PC-3 (cell line): Measurements from ENCODE around the gene REXO2. TPM values are rescaled to one million over a fixed set of nuclear protein-coding genes. Genes with fewer than 3 reads are reported as not detected.

Source experiments
- ATAC-seq: fragments of 200-7000 bp; cut with Tn5 transposase; 2 replicates; pipeline ENCODE4 v1.9.1; 2020; ENCODE audit warnings: mild to moderate bottlenecking, moderate library complexity
- BruUV-seq: library from RNA; stranded (reverse); fragments of 400-500 nt; replicated peaks from 2 replicates; lab custom pipeline; 2021; lab: Mats Ljungman, UMichigan
- CTCF ChIA-PET: fragments of 300-600 bp; sonication (Branson Sonifier 250); formaldehyde crosslinking; loops from one replicate; lab custom pipeline; 2022; ENCODE audit warnings: antibody characterized with exemption; lab: Charles Lee
- POLR2A ChIA-PET: fragments of 300-600 bp; sonication (Branson Sonifier 250); formaldehyde crosslinking; loops from one replicate; lab custom pipeline; 2022; ENCODE audit warnings: antibody characterized with exemption; ENCODE audit not compliant: unreplicated experiment; lab: Charles Lee
- DNase-seq: peaks from one replicate; pipeline ENCODE4 v3.0.0-alpha.2; 2015
- H2AFZ ChIP-seq: fragments of 300-600 bp; sonication (generic); 2 replicates; pipeline ENCODE4 v1.6.0; 2016; ENCODE audit warnings: antibody characterized with exemption, low read length
- H3F3A ChIP-seq: fragments of 300-600 bp; sonication (generic); one replicate; pipeline ENCODE4 v1.6.0; 2017; ENCODE audit warnings: antibody characterized with exemption, low read length, control low read depth, mild to moderate bottlenecking; ENCODE audit not compliant: unreplicated experiment
- H3K27ac ChIP-seq: fragments of 300-600 bp; sonication (generic); 2 replicates; pipeline ENCODE4 v1.5.1; 2016; ENCODE audit warnings: mild to moderate bottlenecking, low read length
- H3K27me3 ChIP-seq: fragments of 300-600 bp; sonication (generic); 2 replicates; pipeline ENCODE4 v1.6.1; 2016; ENCODE audit warnings: low read length, mixed read lengths
- H3K36me3 ChIP-seq: fragments of 300-600 bp; sonication (generic); 2 replicates; pipeline ENCODE4 v1.6.1; 2016; ENCODE audit warnings: low read depth, mixed run types, low read length, mixed read lengths
- H3K4me1 ChIP-seq: fragments of 300-600 bp; sonication (generic); 2 replicates; pipeline ENCODE4 v1.5.1; 2016; ENCODE audit warnings: low read length; ENCODE audit not compliant: insufficient read depth
- H3K4me2 ChIP-seq: fragments of 300-600 bp; sonication (generic); 2 replicates; pipeline ENCODE4 v1.6.0; 2016; ENCODE audit warnings: low read length
- H3K4me3 ChIP-seq: fragments of 300-600 bp; sonication (generic); 2 replicates; pipeline ENCODE4 v1.5.1; 2016; ENCODE audit warnings: mild to moderate bottlenecking, low read length, mixed read lengths
- H3K79me2 ChIP-seq: fragments of 300-600 bp; sonication (generic); 2 replicates; pipeline ENCODE4 v1.6.1; 2017; ENCODE audit warnings: low read length, mixed read lengths
- H3K9ac ChIP-seq: fragments of 300-600 bp; sonication (generic); 2 replicates; pipeline ENCODE4 v1.6.0; 2016; ENCODE audit warnings: mild to moderate bottlenecking, low read length
- H3K9me2 ChIP-seq: fragments of 300-600 bp; sonication (generic); replicated peaks from 2 replicates; pipeline ENCODE4 v1.6.1; 2016; ENCODE audit warnings: mixed run types, low read length, mixed read lengths
- H3K9me3 ChIP-seq: fragments of 300-600 bp; sonication (generic); 2 replicates; pipeline ENCODE4 v1.6.1; 2016; ENCODE audit warnings: low read length, mixed read lengths
- H4K20me1 ChIP-seq: fragments of 300-600 bp; sonication (generic); 2 replicates; pipeline ENCODE4 v1.6.1; 2016; ENCODE audit warnings: low read length, mixed read lengths
- EZH2 ChIP-seq: fragments of 300-600 bp; sonication (generic); IDR thresholded peaks from one replicate; pipeline ENCODE4 v1.6.1; 2017; ENCODE audit warnings: antibody characterized with exemption, mild to moderate bottlenecking, low read length; ENCODE audit not compliant: unreplicated experiment
- EZH2phosphoT487 ChIP-seq: fragments of 300-600 bp; sonication (generic); IDR thresholded peaks from 2 replicates; pipeline ENCODE4 v1.6.1; 2018; ENCODE audit warnings: mild to moderate bottlenecking, antibody characterized with exemption, low read length, borderline replicate concordance
- intact Hi-C: fragments of 100-400 bp; cut with micrococcal nuclease; formaldehyde crosslinking; loops from 2 replicates; pipeline ENCODE4 v1.9.0; 2023
- total RNA-seq: library from RNA; depleted of rRNA; stranded (reverse); fragments of >200 nt; gene quantifications from 2 replicates; pipeline ENCODE4 v1.2.3, GENCODE V29; 2014
- TF ChIP-seq, protein P1 (sequence below): fragments of 300-600 bp; sonication (generic); conservative IDR thresholded peaks from 2 replicates; pipeline ENCODE4 v1.5.1; 2017; ENCODE audit warnings: antibody characterized with exemption, low read depth, mild to moderate bottlenecking, low read length

REXO2 gene
- total RNA-seq, 1 experiment from 2014 or later, result 145 TPM

DNA sequence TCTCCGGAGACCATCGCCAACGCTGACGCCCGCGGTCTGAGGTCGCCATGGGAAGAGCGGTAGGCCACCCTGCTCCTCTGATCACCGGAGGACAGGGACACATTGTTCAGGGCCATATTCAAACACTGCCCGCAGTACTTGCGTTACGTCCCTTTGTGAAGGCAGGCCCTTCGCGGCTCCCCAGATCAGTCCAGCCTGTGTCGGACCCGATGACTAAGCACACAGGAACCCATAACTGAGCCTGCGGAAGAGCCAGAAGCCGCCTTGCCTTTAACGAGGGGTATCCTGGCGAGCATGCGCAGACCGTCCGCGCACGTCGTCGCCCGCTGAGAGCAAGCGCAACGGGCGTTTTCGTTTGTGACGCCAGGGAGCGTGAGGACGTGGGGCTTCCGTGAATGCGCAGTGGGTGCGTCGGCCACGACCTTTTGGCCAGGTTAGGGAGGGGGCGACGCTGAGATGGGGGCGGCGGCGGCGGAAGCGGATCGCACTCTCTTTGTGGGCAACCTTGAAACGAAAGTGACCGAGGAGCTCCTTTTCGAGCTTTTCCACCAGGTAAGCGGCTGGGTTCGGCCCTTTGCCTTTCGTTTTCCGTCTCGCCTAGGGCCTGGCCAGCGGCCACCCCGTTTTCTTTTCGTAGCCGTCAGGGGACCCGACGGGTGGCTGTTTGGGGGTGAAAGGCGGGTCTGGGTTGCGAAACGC lies 38.9 kb upstream of the REXO2 start, which contains the start of the genes C11orf71 and RBM7:
Gene C11orf71 (minus strand): TSS at position 296 of the 699 bp plus-strand sequence. CDS start 180 bp downstream, at position 116.
Gene RBM7 (plus strand): TSS at position 451 of the 699 bp plus-strand sequence. CDS start 6 bp downstream, at position 457.
- Histone ChIP-seq H3K9ac (peak within 1 kb of the TSS; percentile 98), H3K79me2 (peaks cover 69% of the 10 kb centered on the region), H2AFZ (peak within 1 kb of the TSS; percentile 78), H3K27me3 (no peaks in the 10 kb centered on the region), H3K27ac (peak within 1 kb of the TSS; percentile 92), H3K9me2 (no peaks in the 10 kb centered on the region), H3K4me2 (peak within 1 kb of the TSS; percentile 80), H3K9me3 (no peaks in the 10 kb centered on the region), H3F3A (no peaks in the 10 kb centered on the region), H3K4me3 (peak within 1 kb of the TSS; percentile 94), H4K20me1 (0 out of 2 replicates have a peak, but pooled peaks cover 12% of the 10 kb centered on the region), H3K36me3 (peaks cover 21% of the 10 kb centered on the region), H3K4me1 (peaks cover 40% of the 10 kb centered on the region)
- ATAC-seq (peak; percentile 88), DNase-seq (peak; percentile 100)
- ChIA-PET POLR2A (no interaction called here), CTCF (no interaction called here)
- intact Hi-C loops, result loop anchor here (1.0 to 5.0 kb wide), 3 partner anchors 39 to 162 kb away; partner anchors contain the start of gene REXO2
- no TSS peak for BruUV-seq
- TF ChIP-seq, protein P1, sequence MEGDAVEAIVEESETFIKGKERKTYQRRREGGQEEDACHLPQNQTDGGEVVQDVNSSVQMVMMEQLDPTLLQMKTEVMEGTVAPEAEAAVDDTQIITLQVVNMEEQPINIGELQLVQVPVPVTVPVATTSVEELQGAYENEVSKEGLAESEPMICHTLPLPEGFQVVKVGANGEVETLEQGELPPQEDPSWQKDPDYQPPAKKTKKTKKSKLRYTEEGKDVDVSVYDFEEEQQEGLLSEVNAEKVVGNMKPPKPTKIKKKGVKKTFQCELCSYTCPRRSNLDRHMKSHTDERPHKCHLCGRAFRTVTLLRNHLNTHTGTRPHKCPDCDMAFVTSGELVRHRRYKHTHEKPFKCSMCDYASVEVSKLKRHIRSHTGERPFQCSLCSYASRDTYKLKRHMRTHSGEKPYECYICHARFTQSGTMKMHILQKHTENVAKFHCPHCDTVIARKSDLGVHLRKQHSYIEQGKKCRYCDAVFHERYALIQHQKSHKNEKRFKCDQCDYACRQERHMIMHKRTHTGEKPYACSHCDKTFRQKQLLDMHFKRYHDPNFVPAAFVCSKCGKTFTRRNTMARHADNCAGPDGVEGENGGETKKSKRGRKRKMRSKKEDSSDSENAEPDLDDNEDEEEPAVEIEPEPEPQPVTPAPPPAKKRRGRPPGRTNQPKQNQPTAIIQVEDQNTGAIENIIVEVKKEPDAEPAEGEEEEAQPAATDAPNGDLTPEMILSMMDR, result peak; percentile 17; the same call in 1 of the 2 replicates
- TF ChIP-seq EZH2phosphoT487 (no peak), EZH2 (no peak)

DNA sequence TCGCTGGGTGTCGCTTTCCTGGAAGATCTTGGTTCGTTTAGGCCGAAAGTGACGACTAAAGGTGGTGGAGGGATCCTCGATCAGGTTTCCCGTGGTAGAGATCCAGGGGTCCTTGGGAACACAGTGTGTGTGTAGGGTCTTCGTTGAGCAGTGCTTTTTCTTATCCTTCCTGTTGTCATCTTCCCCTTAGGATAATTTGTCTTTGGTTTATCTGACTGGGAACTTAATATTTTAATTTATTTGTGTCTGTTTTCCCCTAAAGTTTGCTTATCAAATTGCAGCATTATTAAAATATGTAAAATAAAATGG lies 38.4 kb upstream of the REXO2 start:
- no peak for ATAC-seq
- POLR2A ChIA-PET, result no interaction called here

More for the DNA sequence above, 38.4 kb upstream of the REXO2 start:
- peak overlapping the region; percentile 80 for H3K4me2 ChIP-seq
- 0 out of 2 replicates have a peak, but pooled peaks cover 12% of the 10 kb centered on the region for H4K20me1 ChIP-seq
- TF ChIP-seq EZH2, result no peak
- TF ChIP-seq, protein P1, result no peak
- no peak for TF ChIP-seq EZH2phosphoT487
- no peaks in the 10 kb centered on the region for H3F3A ChIP-seq
- peak overlapping the region; percentile 98 for H3K9ac ChIP-seq
- BruUV-seq, result TSS peak; percentile 64
- peak overlapping the region; percentile 78 for H2AFZ ChIP-seq
- H3K4me3 ChIP-seq, result peak overlapping the region; percentile 94
- peaks cover 26% of the 10 kb centered on the region for H3K36me3 ChIP-seq
- peaks cover 74% of the 10 kb centered on the region for H3K79me2 ChIP-seq
- peak overlapping the region; percentile 92 for H3K27ac ChIP-seq
- DNase-seq, result no peak
- H3K4me1 ChIP-seq, result peaks cover 37% of the 10 kb centered on the region
- H3K27me3 ChIP-seq, result no peaks in the 10 kb centered on the region
- CTCF ChIA-PET, result no interaction called here
- intact Hi-C loops, result loop anchor here (1.0 to 5.0 kb wide), 3 partner anchors 38 to 161 kb away; partner anchors contain the start of gene REXO2
- H3K9me2 ChIP-seq, result no peaks in the 10 kb centered on the region
- no peaks in the 10 kb centered on the region for H3K9me3 ChIP-seq
